DOHH2 (cell line): ENCODE data around the gene KRR1.

Experiments
- H3F3A ChIP-seq: fragments of 200-600 bp; sonication (generic), shearing (Covaris generic); 2 replicates; pipeline ENCODE4 v1.6.0; 2016; ENCODE audit warnings: antibody characterized with exemption, mild to moderate bottlenecking; ENCODE audit not compliant: control insufficient read depth, insufficient read depth
- H3K27ac ChIP-seq: fragments of 200-600 bp; sonication (generic); 2 replicates; pipeline ENCODE4 v1.5.1; 2014; ENCODE audit warnings: low read depth, mild to moderate bottlenecking, low read length, moderate library complexity
- H3K27me3 ChIP-seq: fragments of 200-600 bp; sonication (generic); 2 replicates; pipeline ENCODE4 v1.6.1; 2014; ENCODE audit warnings: mild to moderate bottlenecking, low read length, mixed read lengths; ENCODE audit not compliant: control insufficient read depth
- H3K36me3 ChIP-seq: fragments of 200-600 bp; sonication (generic); 2 replicates; pipeline ENCODE4 v1.6.1; 2014; ENCODE audit warnings: mild to moderate bottlenecking, low read length, moderate library complexity, mixed read lengths; ENCODE audit not compliant: control insufficient read depth
- H3K4me1 ChIP-seq: fragments of 200-600 bp; sonication (generic); 2 replicates; pipeline ENCODE4 v1.6.1; 2014; ENCODE audit warnings: mild to moderate bottlenecking, low read length, mixed read lengths; ENCODE audit not compliant: control insufficient read depth
- H3K4me2 ChIP-seq: fragments of 200-600 bp; sonication (generic); 2 replicates; pipeline ENCODE4 v1.6.0; 2014; ENCODE audit warnings: mild to moderate bottlenecking, low read length, moderate library complexity
- H3K4me3 ChIP-seq: fragments of 200-600 bp; sonication (generic); 2 replicates; pipeline ENCODE4 v1.5.1; 2014; ENCODE audit warnings: mild to moderate bottlenecking, low read length, mixed read lengths
- H3K79me2 ChIP-seq: fragments of 200-600 bp; sonication (generic); 2 replicates; pipeline ENCODE4 v1.6.1; 2014; ENCODE audit warnings: mild to moderate bottlenecking, low read length, mixed read lengths; ENCODE audit not compliant: control insufficient read depth
- H3K9me2 ChIP-seq: fragments of 200-600 bp; sonication (generic); replicated peaks from 2 replicates; pipeline ENCODE4 v1.6.1; 2014; ENCODE audit warnings: mild to moderate bottlenecking, low read length, mixed read lengths; ENCODE audit not compliant: control insufficient read depth
- H3K9me3 ChIP-seq: fragments of 200-600 bp; sonication (generic); 2 replicates; pipeline ENCODE4 v1.6.1; 2014; ENCODE audit warnings: antibody characterized with exemption, low read length, mixed read lengths; ENCODE audit not compliant: control insufficient read depth, insufficient read depth
- H4K20me1 ChIP-seq: fragments of 200-600 bp; sonication (generic); 2 replicates; pipeline ENCODE4 v1.6.0; 2014; ENCODE audit warnings: low read depth, mild to moderate bottlenecking, antibody characterized with exemption, low read length, moderate library complexity; ENCODE audit not compliant: control insufficient read depth, insufficient read depth
- EZH2phosphoT487 ChIP-seq: fragments of 200-600 bp; sonication (generic); IDR thresholded peaks from 2 replicates; pipeline ENCODE4 v1.6.1; 2017; ENCODE audit warnings: borderline replicate concordance, mild to moderate bottlenecking, antibody characterized with exemption, low read length, moderate library complexity, mixed read lengths
- TF ChIP-seq, protein P1 (sequence below): fragments of 200-600 bp; sonication (generic); IDR thresholded peaks from one replicate; pipeline ENCODE4 v1.5.1; 2014; ENCODE audit warnings: antibody characterized with exemption, mild to moderate bottlenecking, low read depth, low read length; ENCODE audit not compliant: poor library complexity, severe bottlenecking

Gene KRR1

DNA sequence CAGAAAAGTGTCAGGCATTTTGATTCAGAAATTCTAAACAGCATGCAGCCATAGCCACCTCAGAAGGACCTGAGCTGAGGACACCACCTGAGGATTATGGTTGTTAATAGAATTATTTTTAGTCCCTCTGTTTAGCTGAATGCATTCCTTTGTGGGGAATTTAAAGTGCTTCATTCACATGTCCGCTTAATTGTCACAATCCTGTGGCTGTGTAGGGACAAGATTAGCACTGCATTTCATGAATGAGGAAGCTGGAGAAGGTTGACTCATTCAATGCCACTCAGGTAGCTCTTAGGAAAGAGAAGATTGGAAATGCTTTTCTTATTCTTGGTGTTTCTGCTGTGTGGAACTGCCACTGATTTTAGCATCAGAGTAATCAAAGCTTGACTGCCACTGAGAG, 42.0 kb upstream of the KRR1 start:
- no peak for TF ChIP-seq EZH2phosphoT487
- TF ChIP-seq, protein P1, sequence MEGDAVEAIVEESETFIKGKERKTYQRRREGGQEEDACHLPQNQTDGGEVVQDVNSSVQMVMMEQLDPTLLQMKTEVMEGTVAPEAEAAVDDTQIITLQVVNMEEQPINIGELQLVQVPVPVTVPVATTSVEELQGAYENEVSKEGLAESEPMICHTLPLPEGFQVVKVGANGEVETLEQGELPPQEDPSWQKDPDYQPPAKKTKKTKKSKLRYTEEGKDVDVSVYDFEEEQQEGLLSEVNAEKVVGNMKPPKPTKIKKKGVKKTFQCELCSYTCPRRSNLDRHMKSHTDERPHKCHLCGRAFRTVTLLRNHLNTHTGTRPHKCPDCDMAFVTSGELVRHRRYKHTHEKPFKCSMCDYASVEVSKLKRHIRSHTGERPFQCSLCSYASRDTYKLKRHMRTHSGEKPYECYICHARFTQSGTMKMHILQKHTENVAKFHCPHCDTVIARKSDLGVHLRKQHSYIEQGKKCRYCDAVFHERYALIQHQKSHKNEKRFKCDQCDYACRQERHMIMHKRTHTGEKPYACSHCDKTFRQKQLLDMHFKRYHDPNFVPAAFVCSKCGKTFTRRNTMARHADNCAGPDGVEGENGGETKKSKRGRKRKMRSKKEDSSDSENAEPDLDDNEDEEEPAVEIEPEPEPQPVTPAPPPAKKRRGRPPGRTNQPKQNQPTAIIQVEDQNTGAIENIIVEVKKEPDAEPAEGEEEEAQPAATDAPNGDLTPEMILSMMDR = no peak
- Histone ChIP-seq H3K27me3 (peaks cover 6% of the 10 kb centered on the region), H3F3A (no peaks in the 10 kb centered on the region), H3K79me2 (no peaks in the 10 kb centered on the region), H3K27ac (no peak overlapping the region), H3K9me2 (no peaks in the 10 kb centered on the region), H3K9me3 (no peaks in the 10 kb centered on the region), H4K20me1 (no peaks in the 10 kb centered on the region), H3K4me1 (no peaks in the 10 kb centered on the region), H3K4me2 (no peak overlapping the region), H3K4me3 (no peak overlapping the region), H3K36me3 (no peaks in the 10 kb centered on the region)

DNA sequence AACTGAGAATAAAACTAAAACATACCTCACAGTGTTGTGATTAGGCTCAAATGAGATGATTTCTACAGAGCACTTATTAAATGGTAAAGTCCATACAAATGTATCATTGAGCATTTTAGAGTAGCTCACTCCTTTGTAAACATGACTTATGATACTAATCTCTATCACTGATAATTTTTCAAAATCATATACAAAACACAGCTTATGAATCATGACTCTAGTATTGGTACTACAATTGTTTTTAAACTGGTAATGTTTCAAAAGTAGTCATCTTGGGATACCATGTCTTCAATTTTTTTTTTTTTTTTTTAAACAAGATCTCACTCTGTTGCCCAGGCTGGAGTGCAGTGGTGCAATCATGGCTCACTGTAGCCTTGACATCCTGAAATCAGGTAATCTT, 40.1 kb upstream of the KRR1 start:
- H3K4me3 ChIP-seq = no peak overlapping the region

DNA sequence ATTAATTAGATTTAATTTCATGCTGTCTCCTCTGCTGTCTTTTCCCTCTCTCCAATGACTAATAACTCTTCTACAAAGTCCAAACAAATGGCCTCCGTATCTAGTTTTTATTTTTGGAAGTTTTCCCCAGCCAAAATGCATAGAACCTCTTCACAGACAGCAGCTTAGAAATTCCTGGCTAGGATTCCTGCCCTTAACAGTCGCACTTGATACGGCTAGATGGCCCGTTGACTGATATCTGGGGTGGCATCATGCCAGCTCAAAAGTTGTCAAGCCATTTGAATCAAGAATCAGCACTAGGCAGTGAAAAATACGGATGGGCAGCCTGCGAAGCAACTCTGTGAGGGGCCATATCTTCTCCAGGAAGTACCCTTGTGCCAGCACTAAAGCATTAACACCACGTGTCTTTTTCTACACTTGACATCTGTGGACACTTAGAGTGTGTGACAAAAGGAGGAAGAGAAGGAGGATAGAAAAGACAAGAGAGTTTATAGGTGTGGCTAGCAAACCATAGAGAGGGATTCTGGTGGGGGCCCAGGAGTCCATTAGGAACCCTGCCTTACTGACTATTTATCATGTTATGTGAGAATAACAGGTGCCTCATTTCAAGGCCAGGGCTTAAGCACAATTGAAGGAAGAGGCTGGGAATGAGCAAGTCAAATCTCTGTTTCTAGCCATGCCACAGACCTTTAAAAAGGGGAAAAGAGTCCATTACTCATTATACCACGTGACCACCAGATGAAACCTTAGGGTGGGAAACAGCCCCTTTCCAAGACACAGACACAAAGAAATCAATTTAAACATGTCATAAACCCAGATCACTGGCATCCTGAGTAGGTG, 39.2 kb upstream of the KRR1 start:
- H3K36me3 ChIP-seq = no peaks in the 10 kb centered on the region
- H3K79me2 ChIP-seq = no peaks in the 10 kb centered on the region
- peaks cover 9% of the 10 kb centered on the region for H3K4me1 ChIP-seq
- H3K27ac ChIP-seq = no peak overlapping the region
- no peak overlapping the region for H3K4me2 ChIP-seq
- no peaks in the 10 kb centered on the region for H4K20me1 ChIP-seq
- no peaks in the 10 kb centered on the region for H3K9me3 ChIP-seq
- TF ChIP-seq, protein P1 = no peak
- TF ChIP-seq EZH2phosphoT487 = no peak
- no peaks in the 10 kb centered on the region for H3K9me2 ChIP-seq
- H3K27me3 ChIP-seq = no peaks in the 10 kb centered on the region
- H3K4me3 ChIP-seq = no peak overlapping the region
- H3F3A ChIP-seq = no peaks in the 10 kb centered on the region

More for the DNA sequence above, 40.1 kb upstream of the KRR1 start:
- no peaks in the 10 kb centered on the region for H3K79me2 ChIP-seq
- H3K9me3 ChIP-seq = no peaks in the 10 kb centered on the region
- TF ChIP-seq EZH2phosphoT487 = no peak
- TF ChIP-seq, protein P1 = no peak
- H3K36me3 ChIP-seq = no peaks in the 10 kb centered on the region
- no peaks in the 10 kb centered on the region for H3F3A ChIP-seq
- H3K4me2 ChIP-seq = no peak overlapping the region
- no peak overlapping the region for H3K27ac ChIP-seq
- no peaks in the 10 kb centered on the region for H3K9me2 ChIP-seq
- no peaks in the 10 kb centered on the region for H4K20me1 ChIP-seq
- H3K27me3 ChIP-seq = peaks cover 2% of the 10 kb centered on the region; the same call in 1 of the 2 replicates
- H3K4me1 ChIP-seq = peaks cover 9% of the 10 kb centered on the region
